Ammon's horn (tissue), 1 donor: Measurements from ENCODE around the gene CPVL.
A peak's percentile ranks its signal among the peaks of the same experiment; 100 is the strongest.

Source experiments
- DNase-seq: peaks from one replicate; pipeline ENCODE4 v3.0.0-alpha.2; 2016; ENCODE audit warnings: low spot score

Gene CPVL

DNA sequence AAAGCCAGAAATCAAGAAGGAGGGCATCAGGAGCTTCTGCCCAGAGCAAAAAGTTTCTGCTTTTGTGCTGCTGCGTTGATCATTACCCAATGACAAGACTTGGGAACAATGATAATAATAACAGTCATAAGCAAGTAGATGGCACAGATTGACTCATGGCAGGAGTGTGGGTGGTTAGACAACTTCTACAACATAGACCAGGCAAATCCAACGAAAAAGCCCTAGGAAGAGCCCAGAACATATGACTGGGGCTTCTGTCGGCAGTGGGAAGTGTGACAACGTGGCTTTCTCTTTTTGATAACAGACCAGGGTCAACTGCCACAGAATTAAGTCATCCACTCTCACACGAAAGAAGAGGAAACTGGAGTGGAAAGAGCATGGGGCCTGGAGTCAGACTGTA lies 102.8 kb downstream of the CPVL start:
- DNase-seq = peak; percentile 21

DNA sequence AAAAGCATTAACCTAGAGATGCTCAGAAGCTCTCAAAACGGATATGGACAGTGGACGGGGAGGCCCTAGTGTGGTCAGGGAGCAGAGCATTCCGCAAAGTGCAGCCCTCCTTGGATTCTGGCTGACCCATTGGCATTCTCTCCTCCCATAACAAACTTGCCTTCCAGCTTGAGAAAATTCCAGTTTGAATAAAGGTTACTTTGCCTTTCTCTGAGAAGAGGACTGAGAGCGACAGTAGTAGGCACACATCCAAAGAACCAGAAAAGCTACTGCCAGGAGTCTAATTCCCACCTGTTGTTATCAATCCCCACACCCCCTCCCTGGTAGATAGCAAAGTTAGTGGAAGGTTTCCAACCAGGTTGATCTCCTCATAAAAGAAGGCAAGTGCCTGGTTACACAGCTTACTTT lies 103.5 kb downstream of the CPVL start:
- DNase-seq = no peak

DNA sequence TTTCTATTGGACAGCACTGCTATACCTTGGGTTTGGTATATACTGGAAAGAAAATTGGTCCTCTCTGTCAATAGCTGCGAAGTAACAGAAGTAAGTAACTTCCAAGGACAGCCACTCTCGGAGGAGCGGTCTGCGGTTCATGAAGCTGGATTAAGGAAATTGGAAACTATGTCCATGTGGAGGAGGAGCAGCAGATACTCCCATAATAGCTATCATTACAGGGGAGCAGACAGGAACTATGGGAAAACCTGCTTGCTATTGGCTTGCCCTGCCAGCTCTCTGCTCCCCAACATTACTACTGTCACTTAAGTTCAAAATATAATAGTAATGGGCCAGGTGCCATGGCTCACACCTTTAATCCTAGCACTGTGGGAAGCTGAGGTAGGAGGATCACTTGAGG lies 104.3 kb downstream of the CPVL start:
- no peak for DNase-seq

DNA sequence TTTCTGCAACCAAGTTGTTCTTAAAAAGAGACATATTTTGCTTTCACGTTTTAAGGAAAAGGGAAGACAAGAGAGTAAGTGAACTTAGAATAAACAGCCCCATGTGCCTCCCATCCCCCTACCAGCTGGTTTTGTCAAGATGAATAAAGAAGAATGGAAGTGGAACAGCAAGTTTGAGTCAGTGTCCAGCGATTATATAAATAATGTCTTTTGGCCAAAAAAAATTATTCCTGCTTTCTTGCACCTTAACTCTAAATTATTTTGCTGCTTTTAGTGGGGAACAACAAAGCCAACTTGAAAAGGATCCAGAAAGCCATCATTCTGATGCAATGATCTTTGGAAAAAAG lies 105.8 kb downstream of the CPVL start:
- DNase-seq = no peak

DNA sequence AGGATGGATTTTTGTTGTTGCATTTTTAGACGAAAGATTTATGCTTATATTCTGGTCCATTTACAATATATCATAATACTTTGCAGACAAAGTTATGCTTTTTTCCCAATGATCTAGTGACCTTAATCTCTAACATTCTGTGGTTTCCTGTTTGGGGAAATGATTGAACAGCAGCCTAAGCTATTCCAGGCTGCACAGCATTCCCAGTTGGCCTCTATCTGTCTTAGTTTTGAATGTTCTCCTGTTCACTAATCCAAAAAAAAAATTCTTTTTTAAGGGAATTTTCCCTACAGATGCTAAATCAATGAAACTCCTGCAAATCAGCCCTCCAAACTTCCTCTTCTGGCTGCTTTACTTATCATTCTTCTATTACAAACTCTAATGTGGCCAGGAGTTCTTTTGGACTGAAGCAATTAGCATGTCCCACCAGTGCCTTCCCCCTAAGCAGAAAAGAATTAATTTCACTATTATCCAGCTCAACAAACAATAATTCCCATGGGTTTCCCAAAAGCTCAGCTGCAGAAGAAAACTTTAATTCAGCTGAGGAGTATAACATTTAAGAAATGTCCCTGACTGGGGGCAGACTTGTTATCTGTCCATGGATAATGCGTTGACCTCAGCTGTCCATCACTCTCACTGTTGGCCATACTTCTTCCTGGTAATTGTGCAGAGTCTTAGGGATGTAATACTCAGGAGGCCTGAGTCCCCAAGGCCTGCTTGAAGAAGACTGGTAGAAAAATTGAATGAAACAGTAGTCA lies 106.3 kb downstream of the CPVL start:
- no peak for DNase-seq

DNA sequence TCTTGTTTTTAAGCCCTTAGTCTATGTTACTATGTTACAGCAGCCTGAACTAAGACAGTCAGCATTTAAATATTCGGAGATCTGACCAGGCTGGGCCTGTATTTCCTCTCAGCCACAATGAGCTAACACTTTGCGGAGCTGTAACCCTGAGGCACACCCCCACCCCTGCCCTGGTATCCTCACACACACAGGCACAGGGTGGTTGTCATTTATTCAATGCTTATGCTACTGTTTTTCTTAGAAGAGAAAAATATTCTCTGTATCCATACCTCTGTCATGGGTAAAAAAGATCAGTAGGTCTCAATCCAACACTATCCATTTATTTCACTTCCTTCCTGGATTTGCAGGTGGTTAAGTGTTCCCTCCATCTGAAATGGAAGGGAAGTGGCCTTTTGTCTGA lies 107.9 kb downstream of the CPVL start:
- no peak for DNase-seq

DNA sequence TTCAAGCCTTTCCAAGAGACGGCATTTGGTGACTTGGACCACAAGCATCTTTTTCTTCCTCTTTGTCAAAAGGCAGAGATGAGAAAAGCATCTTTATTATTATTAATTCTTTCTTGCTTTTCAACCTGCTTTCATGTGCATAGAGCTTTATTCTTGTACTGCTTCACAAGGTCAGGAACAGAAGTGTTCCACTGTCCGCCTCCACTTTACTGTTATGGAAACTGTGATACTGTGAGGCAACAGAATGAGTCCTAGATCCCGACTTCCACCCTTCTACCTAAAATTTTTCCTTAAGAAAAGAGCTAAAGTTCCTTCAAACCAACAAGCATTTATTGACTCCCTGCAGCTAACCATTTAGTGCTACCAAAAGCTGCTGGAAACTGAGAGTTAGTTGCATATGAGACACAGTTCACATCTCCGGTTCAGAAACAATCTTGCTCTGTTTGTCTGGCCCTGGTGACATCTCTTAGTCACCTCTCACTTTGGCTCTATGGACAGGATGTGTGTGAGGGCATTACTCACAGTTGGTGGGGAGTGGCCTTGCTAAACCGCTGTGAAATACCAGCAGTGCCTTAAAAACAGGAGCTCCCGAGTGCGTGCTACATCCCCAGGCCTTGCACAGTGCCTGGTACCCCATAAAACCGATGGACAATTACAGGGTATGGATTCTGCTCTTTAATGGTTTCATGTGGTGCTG lies 111.1 kb downstream of the CPVL start:
- no peak for DNase-seq

DNA sequence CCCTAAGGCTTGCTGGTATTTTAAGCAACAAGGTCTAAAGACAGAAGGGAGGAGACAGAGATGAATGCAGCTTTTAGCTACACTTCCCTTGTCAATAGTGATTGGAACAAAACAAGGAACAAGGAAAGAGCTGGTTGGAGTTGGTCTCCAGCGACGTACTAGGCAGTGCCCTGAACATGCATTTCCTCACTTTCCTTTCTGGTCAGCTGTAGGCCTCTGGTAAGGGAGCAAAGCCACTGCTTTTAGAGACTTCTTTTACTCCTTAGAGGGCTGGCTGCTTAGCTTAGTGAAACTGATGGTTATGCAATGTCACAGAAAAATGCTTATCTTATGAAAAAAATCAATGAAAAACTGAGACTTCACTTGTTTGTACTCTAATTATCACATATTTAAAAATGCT lies 112.8 kb downstream of the CPVL start:
- no peak for DNase-seq

DNA sequence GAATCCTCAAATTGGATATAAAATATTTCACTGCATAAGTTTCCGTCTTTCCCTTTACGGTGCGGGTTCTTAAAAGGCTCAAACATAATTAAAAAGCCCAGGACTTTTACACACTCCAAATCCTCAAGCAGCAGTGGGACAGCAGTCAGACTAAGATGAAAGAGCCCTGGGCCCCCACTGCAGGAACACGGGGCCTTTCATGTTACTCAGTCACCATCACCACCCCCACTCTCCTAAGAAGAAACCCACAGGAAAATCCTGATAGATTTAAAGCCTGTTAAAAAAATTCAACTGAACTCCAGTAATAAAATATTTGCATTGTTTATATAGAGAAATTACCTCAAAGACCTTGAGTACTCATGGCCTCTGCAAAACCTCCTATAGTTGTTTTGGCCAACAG lies 114.2 kb downstream of the CPVL start:
- no peak for DNase-seq

DNA sequence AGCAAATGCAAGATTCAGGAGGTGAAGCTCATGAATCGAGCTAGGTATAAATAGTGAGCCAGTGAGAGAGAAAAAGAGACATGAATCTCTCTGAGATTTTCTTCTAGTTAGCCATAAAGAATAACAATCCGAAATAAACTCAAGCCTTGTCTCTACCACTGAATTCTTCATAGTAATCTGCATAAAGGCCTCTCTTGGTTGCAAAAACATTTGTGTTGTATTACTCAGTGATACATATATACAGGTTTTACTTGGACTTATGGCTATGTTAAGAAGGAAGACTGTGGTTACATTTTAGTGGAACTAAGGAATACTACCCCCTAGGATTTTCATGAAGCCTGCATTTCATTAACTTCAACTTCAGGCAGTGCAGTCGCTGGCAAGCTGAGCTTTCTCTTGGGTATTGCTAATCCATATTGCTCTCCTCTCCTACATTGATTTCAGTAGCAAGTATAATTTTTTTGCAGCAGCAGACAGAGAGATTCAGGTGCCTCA lies 115.5 kb downstream of the CPVL start:
- no peak for DNase-seq

DNA sequence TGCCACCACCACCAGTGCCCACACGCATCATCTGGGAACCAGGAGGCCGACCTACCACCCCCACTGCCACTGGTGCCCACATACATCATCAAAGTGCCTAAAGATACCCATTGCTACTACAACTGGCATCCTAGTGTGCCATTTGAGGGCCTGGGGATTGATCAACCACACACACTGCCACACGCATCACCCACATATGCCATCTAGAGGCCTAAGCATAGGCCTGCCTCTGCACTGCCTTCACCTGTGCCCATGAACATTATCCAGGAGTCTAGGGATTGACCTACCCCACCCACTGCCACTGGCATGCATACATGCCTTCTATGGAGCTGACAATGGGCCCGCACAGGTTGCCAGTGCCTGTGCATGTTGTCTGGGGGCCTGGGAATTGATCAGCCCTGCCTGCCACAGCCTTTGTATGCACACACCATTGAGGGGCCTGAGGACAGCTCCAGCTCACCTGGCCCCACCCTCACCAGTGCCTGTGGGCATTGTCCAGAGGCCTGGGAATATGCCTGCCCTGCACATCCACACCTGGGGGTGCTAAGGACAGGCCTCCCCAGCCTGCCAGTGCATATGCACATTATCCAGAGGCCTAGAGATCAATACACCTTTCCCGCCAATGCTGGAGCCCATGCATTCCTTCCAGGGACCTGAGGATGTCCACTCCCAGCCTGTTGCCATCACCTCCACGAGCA lies 123.9 kb downstream of the CPVL start:
- no peak for DNase-seq

DNA sequence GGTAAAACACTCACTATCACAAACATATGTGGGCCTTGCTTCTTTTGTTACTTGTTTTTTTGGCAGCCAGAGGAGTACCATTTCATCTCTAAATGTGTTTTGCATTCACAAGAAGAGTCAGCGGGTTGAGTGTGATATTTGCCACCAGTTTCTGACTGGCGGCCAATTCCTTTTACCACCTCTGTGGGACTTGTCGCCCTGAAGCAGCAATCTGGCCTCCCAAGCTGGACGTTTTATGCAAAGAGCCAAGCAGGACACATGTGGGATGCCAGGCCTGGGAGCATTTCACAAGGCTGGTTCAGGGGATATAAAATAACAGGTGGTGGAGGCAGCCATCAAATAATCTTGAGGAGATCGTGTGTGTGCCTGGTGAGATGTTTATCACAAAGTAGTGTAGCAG lies 126.4 kb downstream of the CPVL start:
- DNase-seq = peak; percentile 18

DNA sequence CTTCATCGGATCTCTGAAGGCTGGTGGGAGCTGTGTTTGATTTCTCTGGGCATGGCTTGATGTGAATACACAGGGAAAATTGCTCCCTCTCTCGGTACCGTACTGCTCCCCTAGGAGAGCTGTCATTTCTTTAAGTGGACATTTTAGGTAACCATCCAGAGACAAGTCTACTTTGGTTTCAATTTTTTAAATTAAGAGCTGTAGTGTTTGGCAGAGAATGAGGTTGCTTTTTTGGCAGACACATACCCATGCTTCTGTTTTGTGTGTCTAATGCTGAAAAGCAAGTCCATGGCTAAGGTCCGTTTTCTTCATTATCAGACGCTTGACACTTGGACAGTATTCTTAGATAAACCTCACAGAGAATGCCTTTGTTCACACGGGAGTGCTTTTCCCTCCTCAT lies 127.0 kb downstream of the CPVL start:
- peak; percentile 25 for DNase-seq

DNA sequence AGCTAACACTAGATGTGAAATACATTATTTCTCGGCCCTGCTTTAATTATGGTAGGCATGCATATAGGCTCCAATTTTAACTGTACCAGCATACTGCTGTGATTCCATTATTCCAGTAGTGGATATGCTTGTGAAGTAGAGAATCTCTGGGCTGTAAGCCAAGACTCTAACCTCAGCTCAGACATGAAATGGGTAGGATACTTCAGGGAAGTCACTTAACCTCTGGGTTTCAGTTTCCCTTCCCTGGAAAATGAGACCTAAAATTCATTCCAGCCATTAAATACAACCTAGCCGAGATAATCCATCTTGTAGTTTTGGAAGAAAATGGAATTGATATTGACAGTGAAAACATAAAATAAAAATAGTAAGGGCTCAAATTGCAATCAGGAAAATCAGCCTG lies 128.6 kb downstream of the CPVL start:
- no peak for DNase-seq

DNA sequence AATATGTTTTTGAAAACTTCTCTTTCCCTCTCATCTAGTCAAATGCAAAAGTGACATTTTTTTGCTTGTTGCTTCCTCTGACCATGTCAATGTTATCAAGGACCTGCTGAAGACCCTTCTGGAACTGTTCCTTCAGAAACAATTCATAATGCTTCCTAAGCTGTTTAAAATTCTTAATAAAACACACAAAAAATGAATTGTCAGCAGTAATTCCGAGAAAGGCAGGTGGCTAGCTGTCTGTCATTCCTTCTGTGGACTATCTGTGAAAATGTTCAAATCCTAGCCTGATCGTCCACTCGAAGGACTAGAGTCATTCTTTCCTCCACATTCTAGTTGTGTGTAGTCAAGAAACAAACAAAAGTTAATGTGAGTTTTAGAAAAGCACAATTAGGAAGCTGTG lies 131.6 kb downstream of the CPVL start:
- DNase-seq = no peak

DNA sequence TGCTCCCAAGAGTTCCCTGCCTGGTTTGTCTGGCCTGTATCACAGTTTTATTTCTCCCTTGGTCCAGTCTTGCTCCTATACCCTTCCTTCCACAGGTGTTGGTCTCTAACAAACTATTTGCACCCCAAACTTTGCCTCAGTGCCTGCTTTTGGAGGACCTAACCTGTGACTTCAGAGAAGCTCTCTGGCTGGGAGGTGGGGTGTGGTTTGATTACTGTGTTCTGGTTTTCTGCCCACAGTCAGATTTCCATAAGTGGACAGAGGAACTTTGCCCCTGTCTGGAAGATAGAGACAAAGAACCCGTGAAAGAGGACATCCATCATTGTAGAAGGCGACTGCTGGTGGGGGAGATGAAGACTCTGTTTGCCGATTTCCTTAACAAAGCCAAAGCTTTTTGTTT lies 132.4 kb downstream of the CPVL start:
- no peak for DNase-seq

DNA sequence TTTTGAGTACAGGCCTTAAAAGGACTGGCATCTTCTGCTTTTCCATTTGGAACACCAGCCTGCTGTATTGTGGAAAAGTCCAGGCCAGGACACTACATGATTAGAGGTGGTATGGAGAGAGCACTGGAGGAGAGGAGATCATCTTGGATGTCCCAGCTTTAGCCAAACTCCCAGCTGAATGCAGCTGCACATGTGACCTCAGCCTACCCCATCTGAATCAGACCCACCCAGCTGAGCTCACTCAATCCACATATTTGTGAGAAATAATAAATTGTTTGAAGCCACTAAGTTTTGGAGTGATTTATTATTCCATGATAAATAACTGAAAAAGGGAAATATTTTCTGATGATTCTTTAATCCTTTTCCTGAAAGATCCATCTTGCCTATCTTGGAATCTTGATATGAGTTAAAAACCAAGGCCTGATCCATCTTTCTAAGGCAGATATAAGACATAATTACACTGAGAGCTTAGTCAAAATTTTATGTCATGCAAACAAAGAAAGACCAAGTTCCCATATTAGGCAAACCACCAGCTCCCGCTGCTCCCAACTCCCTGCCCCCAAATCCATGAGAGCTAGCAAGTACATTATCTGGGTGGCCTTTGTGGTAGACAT lies 133.1 kb downstream of the CPVL start:
- DNase-seq = no peak

DNA sequence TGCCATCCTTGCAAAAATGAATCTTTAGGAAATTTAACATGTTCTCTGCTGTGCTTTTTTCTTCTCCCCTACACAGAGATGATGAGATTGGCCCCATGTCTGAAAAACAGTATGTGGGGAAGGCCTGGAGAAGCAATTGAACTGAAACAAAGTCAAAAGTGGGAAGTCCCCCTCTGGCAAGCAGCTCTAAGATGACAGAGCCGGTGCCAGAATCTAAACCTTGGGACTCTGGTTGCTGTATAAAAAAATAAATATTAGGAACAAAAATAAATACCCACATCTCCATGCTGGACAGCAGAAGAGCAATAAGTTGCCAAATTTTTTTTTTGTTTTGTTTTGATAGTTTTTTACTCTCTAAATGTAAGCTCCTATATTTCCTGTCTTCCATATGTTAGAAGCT lies 136.4 kb downstream of the CPVL start:
- no peak for DNase-seq

DNA sequence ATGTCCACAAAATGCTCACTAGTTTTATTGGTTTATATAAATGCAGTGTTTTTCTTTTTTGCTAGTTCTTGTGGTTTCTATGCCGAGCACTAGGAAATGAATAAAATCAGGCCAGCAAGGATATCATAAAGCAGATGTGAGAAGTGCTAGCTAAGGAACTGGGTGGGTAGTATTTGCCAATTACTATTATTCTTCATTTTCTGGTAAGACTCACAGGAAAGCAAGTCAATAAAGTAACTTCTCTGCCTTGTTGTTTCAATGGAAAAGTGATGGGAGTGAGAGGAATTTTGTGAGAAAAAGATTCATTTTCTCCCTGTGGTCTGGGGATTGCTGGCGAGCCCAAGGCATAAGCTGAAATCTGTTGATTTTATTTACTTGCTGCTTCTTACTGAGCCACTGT lies 137.7 kb downstream of the CPVL start:
- no peak for DNase-seq

DNA sequence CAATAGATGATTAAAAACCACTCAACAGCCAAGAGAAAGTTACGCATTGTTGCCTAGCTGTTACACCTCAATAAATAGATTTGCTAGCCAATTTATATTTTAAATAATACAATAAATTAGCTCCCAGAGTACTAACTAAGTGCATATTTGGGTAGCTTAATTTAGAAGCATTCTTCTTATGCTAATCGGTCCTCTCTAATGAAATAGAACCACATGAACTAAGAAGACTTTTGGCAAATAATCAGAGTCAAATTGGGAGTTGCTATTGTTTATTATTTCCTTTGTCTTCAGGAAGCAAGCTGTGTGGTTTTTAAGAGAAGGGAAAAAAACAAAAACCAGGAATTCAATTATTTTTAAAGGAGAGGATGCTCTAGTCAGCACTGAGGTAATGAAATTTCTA lies 139.2 kb downstream of the CPVL start:
- DNase-seq = no peak

DNA sequence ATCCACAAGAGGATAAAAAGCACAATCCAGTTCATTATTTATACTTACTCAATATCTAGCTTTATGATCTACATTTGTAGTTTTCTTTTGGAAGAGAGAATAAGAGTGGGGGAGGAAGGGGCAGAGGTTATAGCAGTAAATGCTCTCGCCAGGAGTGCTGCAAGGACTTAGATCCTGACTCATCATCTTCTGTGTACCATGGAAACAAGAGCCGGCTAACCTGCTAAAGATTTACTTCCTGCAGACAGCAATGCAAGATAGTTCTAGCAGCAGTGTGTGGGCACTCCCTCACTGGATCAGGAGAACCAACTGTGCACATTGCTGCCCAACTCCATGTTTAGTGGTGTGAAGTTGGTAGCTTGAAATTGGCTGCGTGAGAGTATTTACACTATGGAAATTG lies 140.5 kb downstream of the CPVL start:
- DNase-seq = no peak

DNA sequence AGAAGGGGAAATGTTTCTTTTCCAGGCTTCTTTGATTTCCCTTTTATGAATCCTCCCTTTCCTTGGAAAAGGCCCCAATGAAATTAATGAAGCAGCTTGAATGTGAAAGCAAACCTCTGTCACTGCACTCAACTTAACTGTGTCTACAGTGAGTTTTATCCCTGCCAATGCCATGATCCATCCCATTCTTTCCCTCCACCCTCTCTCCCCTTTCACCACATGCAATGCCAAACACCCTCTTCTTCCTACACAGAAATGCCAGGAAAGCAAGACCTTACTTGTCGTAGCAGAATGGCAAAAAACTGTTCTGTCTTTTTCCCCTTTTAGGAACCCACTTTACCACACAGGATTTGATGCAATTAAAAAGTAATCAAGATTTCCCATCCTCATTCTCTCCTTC lies 140.9 kb downstream of the CPVL start:
- DNase-seq = no peak

DNA sequence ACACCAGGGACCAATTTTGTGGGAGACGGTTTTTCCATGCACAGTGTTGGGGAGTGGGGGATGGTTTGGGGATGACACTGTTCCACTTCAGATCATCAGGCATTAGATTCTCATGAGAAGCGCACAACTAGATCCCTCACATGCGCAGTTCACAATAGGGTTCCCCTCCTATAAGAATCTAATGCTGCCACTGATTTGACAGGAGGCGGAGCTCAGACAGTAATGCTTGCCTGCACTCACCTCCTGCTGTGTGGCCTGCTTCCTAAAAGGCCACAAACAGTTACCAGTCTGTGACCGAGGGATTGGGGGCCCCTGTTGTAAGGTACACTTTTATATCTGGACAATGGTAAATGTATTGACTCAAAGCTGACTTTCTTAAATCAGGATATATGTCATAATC lies 142.6 kb downstream of the CPVL start:
- no peak for DNase-seq
